ENCODE results near the gene CLEC3B.
"Not testable (repeated sequence)": the region's sequence is repeated elsewhere in the genome, so short reads cannot be mapped to it uniquely, and the experiment has no call there.

CLEC3B gene, protein sequence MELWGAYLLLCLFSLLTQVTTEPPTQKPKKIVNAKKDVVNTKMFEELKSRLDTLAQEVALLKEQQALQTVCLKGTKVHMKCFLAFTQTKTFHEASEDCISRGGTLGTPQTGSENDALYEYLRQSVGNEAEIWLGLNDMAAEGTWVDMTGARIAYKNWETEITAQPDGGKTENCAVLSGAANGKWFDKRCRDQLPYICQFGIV

DNA sequence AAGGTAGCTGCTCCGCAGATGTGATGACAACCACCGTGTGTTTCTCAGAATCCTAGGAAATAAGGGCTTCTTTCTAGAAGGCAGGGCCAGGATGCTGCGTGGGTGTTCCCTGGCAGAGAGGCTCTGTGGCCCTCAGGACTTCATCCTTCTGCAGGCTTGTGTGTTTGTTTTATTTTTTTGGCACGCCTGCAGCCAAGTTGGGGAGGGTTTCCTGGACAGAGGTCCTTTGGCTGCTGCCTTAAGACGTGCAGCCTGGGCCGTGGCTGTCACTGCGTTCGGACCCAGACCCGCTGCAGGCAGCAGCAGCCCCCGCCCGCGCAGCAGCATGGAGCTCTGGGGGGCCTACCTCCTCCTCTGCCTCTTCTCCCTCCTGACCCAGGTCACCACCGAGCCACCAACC lies at the start of gene CLEC3B:
CLEC3B (plus strand) TSS at position 266 of the 400 bp plus-strand sequence; CDS start at position 326, 60 bp downstream.
- Mint-ChIP-seq H3K4me3 (no peak within 1 kb of the TSS), H3K9me3 (no peaks in the 10 kb centered on the region), H3K27me3 (peaks cover 37% of the 10 kb centered on the region), H3K4me1 (no peaks in the 10 kb centered on the region), H3K36me3 (no peaks in the 10 kb centered on the region), H3K27ac (no peak within 1 kb of the TSS)
- no peak for ATAC-seq

DNA sequence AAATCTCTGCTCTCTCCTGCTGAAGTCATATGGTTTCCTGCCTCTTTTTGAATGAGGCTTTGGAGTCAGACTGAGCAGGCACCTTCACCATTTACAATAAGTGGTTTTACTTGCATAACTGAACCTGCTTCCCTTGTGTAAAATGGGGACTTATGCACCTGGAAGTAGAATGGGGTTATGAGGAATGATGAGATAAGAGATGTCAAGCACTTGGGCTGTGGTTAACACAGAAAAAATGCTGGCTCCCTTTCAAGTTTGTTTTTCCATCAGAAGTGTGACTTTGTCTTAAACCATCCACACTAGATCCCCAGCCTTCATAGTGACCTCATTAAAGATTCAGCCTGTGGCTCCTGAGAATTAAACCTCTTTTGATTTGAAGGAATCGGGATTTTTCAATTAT lies 44.9 kb upstream of the CLEC3B start:
- Mint-ChIP-seq H3K4me3 (no peak overlapping the region), H3K9me3 (no peaks in the 10 kb centered on the region), H3K27me3 (no peaks in the 10 kb centered on the region), H3K36me3 (peaks cover 15% of the 10 kb centered on the region), H3K27ac (no peak overlapping the region), H3K4me1 (peaks cover 65% of the 10 kb centered on the region)
- ATAC-seq: no peak

DNA sequence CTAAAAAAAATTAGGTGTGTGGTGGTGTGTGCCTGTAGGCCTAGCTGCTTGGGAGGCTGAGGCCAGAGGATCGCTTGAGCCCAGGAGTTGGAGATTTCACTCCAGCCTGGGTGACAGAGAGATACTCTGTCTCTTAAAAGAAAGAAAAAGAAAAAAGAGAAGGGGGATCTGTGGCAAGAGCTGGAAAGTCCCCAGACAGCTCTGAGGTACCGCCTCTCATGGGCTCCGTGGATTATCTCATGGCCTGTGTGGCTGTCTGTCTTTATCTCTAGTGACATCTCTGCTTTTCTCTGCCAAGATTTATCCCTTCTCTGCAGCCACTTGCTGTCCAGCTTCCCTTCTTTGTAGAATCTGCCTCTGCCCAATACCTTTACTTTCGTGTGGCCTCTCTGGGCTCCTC lies 44.4 kb upstream of the CLEC3B start:
- Mint-ChIP-seq H3K4me3 (no peak overlapping the region), H3K27me3 (no peaks in the 10 kb centered on the region), H3K9me3 (no peaks in the 10 kb centered on the region), H3K36me3 (peaks cover 15% of the 10 kb centered on the region), H3K27ac (no peak overlapping the region), H3K4me1 (peaks cover 66% of the 10 kb centered on the region)
- ATAC-seq: no peak

DNA sequence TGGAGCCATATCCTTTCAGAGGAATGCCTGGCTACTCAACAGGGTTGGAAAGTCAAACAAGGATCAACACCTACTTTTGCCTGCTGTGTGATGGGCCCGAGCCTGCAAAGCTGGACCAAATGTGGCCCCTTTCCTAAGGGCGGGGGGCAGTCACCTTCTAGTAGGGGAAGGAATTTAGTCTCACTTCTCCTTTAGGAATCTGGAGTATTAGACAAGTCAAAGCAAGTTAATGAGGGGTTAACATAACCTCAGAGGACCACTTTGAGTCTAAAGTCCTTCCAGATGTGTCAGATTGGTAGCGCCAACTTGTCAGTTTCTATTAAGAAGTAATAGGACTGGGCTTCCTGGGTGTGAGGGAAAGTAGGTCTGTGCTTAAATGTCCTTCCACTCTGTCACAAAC lies 43.3 kb upstream of the CLEC3B start:
- H3K27me3 Mint-ChIP-seq: no peaks in the 10 kb centered on the region
- peaks cover 21% of the 10 kb centered on the region for H3K36me3 Mint-ChIP-seq
- H3K9me3 Mint-ChIP-seq: no peaks in the 10 kb centered on the region
- no peak for ATAC-seq
- no peak overlapping the region for H3K4me3 Mint-ChIP-seq
- no peak overlapping the region for H3K27ac Mint-ChIP-seq
- H3K4me1 Mint-ChIP-seq: peaks cover 66% of the 10 kb centered on the region

DNA sequence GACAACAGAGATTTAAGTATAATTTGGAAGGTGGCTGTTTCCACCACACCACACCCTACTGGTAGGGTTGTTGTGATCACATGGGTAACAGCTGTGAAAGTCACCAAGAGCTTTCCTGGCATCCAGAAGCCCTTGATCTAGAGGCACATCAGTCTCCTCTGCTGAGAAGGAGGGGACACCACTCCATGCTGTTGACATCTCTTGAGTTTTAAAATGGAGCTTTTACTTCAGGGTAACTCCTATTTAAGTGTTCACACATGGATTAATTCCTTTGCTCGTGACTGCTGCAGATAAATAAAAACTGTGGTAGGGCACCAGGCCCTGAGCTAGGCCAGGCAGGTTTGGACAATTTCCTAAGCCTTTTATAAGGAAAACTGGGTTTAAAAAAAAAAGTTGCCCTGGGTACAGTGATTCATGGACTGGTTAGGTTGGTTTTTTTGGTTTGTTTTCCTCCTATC lies 42.6 kb upstream of the CLEC3B start:
- H3K4me3 Mint-ChIP-seq: no peak overlapping the region
- H3K27me3 Mint-ChIP-seq: no peaks in the 10 kb centered on the region
- H3K4me1 Mint-ChIP-seq: peaks cover 62% of the 10 kb centered on the region
- no peak for ATAC-seq
- no peaks in the 10 kb centered on the region for H3K9me3 Mint-ChIP-seq
- peaks cover 18% of the 10 kb centered on the region for H3K36me3 Mint-ChIP-seq
- H3K27ac Mint-ChIP-seq: no peak overlapping the region

DNA sequence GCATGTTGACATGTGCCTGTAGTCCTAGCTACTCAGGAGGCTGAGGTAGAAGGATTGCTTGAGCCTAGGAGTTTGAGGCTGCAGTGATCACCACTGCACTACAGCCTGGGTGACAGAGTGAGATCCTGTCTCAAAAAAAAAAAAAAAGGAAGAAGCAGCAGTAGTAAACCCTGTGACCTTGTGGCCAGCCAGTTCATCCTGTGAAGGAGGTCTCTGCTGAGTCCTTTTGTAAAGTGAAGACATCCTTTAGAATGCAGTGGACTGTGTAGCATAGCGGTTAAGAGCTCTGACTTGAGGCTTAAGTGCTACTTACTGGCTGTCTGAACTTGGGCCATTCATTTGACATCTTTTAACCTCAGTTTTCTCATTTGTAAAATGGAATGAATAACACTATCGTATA lies 41.8 kb upstream of the CLEC3B start:
- H3K4me1 Mint-ChIP-seq: peaks cover 56% of the 10 kb centered on the region
- H3K4me3 Mint-ChIP-seq: no peak overlapping the region

DNA sequence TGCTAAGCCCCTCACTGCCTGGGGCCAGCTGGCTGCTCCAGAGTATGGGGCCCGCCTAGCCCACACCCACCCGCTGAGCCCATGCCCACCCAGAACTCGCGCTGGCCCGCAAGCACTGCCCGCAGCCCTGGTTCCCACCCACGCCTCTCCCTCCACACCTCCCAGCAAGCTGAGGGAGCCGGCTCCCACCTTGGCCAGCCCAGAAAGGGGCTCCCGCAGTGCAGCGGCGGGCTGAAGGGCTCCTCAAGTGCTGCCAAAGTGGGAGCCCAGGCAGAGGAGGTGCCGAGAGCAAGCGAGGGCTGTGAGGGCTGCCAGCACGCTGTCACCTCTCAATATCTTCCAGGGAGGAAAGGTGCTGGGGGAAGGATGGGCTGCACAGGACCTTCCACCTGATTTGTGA lies 39.8 kb upstream of the CLEC3B start:
- H3K9me3 Mint-ChIP-seq, H3K4me3 Mint-ChIP-seq, ATAC-seq, H3K27me3 Mint-ChIP-seq, H3K27ac Mint-ChIP-seq: not testable (repeated sequence)
- H3K4me1 Mint-ChIP-seq: peaks cover 40% of the 10 kb centered on the region
- H3K36me3 Mint-ChIP-seq: peaks cover 39% of the 10 kb centered on the region

More for the DNA sequence above, 41.8 kb upstream of the CLEC3B start:
- Mint-ChIP-seq H3K9me3 (no peaks in the 10 kb centered on the region), H3K36me3 (peaks cover 22% of the 10 kb centered on the region), H3K27ac (no peak overlapping the region), H3K27me3 (no peaks in the 10 kb centered on the region)
- no peak for ATAC-seq

DNA sequence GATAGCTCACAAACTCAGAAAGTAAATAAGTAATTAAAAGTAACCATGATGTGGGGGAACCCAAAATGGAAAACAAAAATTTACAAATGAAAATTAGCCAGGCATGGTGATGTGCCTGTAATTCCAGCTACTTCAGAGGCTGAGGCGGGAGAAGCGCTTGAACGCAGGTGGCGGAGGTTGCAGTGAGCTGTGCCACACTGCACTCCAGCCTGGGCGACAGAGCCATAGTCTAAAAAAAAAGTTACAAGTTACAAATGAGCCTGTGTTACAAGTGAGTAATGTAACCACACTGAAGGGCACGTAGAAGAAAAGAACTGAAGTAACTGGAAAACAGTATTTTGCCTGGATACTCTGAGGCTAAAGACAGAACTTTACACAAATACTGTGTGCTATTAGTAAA lies 38.8 kb upstream of the CLEC3B start:
- Mint-ChIP-seq H3K27me3 (no peaks in the 10 kb centered on the region), H3K4me1 (peaks cover 30% of the 10 kb centered on the region), H3K9me3 (no peaks in the 10 kb centered on the region), H3K4me3 (no peak overlapping the region), H3K36me3 (peaks cover 47% of the 10 kb centered on the region), H3K27ac (no peak overlapping the region)
- ATAC-seq: no peak

DNA sequence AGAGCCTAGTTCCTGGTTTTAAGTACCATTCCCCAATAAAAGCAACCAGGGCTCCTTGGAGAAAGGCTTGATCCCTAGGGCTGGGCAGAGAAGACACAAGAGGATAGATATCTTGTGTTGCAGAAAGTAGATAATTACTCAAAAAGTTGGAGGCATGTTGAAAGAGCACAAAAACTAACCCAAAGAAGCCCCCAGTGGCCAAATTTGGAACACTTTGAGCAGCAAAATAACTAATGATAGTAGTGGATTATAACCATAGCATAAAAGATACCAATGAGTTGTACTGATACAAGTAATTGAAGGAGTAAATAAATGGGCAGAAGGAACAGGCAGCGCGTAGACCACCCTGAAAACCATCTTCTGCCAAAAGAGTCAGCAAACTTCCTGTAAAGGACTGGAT lies 38.0 kb upstream of the CLEC3B start:
- Mint-ChIP-seq H3K4me1 (peaks cover 29% of the 10 kb centered on the region), H3K36me3 (peaks cover 54% of the 10 kb centered on the region), H3K27ac (no peak overlapping the region), H3K9me3 (no peaks in the 10 kb centered on the region), H3K4me3 (no peak overlapping the region), H3K27me3 (no peaks in the 10 kb centered on the region)
- no peak for ATAC-seq

DNA sequence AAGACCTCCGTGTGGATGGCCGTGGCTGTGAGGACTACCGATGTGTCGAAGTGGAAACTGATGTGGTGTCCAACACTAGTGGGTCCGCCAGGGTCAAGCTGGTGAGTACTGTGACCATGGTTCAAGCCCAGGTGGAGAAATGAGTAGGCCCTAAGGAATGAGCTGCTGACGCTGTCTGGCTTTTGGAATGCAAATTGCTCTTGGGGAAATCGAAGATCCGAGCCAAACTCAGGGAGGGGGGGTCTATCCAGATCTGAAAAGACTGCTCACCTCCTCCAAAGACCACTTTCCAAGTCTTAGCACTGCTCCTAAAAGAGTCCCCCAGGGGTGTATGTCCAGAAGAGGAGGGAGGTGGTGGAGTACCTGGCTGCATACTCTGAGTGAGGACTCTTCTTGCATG lies 37.0 kb upstream of the CLEC3B start:
- ATAC-seq: no peak
- H3K4me3 Mint-ChIP-seq: no peak overlapping the region

DNA sequence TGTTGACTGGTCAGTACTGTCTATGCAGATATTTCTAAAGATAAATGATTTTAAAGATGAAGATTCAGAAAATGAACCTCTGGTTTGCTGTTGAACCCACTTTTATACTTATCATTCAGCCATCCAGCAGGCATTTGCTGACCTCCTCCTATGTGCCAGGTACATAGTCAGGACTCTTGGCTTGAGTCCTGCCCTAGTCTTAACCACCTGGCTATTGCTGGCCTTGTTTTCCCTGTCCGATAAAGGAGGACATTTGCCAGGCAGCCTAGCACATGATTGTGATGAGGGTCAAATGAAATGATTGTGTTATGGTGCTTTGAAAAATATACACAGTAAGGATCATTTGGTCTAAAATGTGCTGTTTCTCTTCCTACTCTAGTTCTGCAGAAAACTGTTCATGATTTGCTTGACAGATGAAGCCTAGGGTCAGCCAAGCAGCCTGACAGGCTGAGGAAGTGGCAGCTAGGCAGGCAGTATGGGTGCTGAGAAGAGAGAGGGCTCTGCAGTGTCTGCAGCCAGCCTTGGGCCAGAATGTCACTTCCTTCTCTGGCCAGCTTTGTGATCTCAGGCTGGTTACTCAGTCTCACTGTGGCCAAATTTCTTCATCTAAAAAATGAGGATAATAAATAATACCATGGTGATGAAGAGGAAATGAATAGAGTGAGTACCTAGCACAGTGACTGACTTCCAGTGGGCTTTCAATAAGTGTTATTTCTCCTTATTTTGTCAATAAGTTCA lies 36.3 kb upstream of the CLEC3B start:
- H3K27ac Mint-ChIP-seq: no peak overlapping the region
- H3K36me3 Mint-ChIP-seq: peaks cover 70% of the 10 kb centered on the region
- H3K4me1 Mint-ChIP-seq: peaks cover 28% of the 10 kb centered on the region
- no peaks in the 10 kb centered on the region for H3K27me3 Mint-ChIP-seq
- H3K9me3 Mint-ChIP-seq: no peaks in the 10 kb centered on the region
- no peak overlapping the region for H3K4me3 Mint-ChIP-seq
- ATAC-seq: no peak

More for the DNA sequence above, 37.0 kb upstream of the CLEC3B start:
- Mint-ChIP-seq H3K27ac (no peak overlapping the region), H3K4me1 (peaks cover 29% of the 10 kb centered on the region), H3K9me3 (no peaks in the 10 kb centered on the region), H3K36me3 (peaks cover 63% of the 10 kb centered on the region), H3K27me3 (no peaks in the 10 kb centered on the region)

DNA sequence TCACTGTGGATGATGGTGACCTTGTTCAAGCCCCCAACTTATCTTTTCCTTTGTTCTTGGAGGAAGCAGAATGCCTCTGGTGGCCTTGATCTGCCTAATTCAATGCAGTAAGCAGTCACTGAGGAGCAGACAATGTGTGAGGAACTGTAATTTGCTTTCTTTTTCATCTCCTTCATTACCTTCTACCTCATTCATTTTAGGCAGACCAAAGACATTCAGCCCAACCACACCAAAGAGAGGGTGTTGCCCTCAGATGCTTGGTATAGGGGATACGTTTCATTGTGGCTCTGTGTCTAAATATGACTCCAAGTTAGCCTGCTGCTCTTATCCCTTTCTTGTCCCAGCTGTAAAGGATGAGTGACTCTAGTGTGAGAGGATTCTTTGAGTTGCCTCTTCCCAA lies 34.8 kb upstream of the CLEC3B start:
- H3K27ac Mint-ChIP-seq: no peak overlapping the region
- no peaks in the 10 kb centered on the region for H3K9me3 Mint-ChIP-seq
- no peaks in the 10 kb centered on the region for H3K27me3 Mint-ChIP-seq
- peaks cover 23% of the 10 kb centered on the region for H3K4me1 Mint-ChIP-seq
- H3K36me3 Mint-ChIP-seq: peaks cover 74% of the 10 kb centered on the region
- no peak overlapping the region for H3K4me3 Mint-ChIP-seq
- no peak for ATAC-seq

DNA sequence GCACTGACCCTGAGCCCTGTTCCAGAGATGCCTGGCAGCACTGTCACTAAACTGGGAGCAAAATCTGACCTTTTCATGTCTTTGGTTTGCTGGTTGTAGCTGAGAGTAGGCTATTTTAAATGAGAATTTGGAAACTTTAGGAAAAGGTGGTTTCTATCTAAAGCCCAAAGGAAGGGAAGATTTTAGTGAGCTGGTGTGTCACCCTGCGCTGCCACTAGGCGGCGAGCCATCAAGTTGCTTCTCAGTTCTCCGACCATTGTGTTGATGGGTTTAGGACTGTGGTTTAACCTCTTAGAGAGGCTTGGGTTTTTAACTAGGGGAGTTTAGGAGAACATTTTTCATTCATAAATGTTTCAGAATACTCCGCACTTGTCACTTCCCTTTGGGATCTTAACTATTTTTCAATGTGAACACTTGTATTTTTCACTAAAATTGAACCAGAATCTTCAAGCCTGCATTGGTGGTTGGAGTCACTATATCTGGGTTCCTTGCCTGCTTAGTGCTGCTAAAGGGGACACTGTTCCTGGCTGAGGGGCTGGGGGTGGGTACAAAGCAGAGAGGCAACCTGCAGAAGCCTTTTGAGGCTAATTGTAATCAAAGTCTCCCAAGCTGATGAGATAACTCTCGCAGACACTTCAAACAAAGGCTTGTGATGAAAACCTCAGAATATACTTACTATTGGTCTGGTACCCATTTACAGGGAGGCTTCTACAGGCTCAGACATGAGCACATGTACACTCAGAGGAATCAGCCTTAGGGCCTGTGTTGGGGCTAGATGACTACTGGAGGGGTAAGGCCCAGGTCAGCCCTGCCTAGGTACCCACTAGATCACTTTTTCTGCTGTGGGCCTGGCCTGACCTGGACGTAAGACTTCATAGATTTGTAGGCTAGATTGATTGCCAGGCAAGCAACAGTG lies 33.3 kb upstream of the CLEC3B start:
- H3K27me3 Mint-ChIP-seq: no peaks in the 10 kb centered on the region
- H3K36me3 Mint-ChIP-seq: peaks cover 71% of the 10 kb centered on the region
- no peaks in the 10 kb centered on the region for H3K9me3 Mint-ChIP-seq
- H3K4me3 Mint-ChIP-seq: no peak overlapping the region
- no peak for ATAC-seq
- peaks cover 12% of the 10 kb centered on the region for H3K4me1 Mint-ChIP-seq
- H3K27ac Mint-ChIP-seq: no peak overlapping the region

DNA sequence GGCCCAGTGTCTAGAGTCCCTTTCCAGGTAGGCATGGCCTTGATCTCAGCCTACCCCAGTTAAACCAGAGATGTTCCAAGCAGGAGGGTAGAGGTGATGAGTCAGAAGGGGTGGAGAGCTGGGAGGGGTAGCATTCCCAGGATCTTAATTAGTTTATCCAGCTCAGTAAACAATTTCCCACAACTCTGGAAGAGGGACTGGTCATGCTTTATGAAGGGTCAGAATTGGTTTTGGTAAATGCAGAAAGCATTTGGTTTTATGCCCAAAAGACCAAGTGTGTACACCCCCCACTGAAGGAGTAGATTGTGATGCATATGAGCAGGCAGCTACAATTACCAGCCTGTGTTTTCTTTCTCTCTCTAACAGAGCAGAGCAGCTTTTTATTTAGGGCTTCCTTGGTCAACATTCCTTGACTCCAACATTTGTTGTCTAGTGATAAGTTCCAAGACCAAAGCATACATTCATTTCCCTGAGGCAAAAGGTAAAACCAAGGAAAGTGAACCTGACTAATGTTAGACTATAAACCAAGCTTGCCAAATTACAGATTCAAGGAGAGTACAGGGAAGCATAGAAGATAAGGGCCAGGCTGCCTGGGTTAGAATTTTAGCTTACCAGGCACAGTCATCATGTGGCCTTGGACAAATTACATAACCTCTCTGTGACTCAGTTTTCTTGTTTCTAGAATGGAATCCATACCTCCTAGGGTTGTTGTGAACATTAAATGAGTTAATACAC lies 32.5 kb upstream of the CLEC3B start:
- Mint-ChIP-seq H3K9me3 (no peaks in the 10 kb centered on the region), H3K4me1 (peaks cover 8% of the 10 kb centered on the region), H3K27me3 (no peaks in the 10 kb centered on the region), H3K4me3 (no peak overlapping the region), H3K36me3 (peaks cover 72% of the 10 kb centered on the region), H3K27ac (no peak overlapping the region)
- ATAC-seq: no peak

Data from stimulated activated memory B cell treated with anti-CD40 and anti-IgM and Interleukin-4, amounts not matched to agents 10 μg/mL and 1 μg/mL and 100 μg/mL, for 72 hours (primary cell).